Measurements from ENCODE around the gene NFXL1. TPM values are rescaled to one million over a fixed set of nuclear protein-coding genes. Genes with fewer than 3 reads are reported as not detected.

NFXL1 gene
- polyA plus RNA-seq, 1 donor (not counting 4 experiments of a cell fraction or from before 2014, with no cell fraction given) = 16.5 TPM

DNA sequence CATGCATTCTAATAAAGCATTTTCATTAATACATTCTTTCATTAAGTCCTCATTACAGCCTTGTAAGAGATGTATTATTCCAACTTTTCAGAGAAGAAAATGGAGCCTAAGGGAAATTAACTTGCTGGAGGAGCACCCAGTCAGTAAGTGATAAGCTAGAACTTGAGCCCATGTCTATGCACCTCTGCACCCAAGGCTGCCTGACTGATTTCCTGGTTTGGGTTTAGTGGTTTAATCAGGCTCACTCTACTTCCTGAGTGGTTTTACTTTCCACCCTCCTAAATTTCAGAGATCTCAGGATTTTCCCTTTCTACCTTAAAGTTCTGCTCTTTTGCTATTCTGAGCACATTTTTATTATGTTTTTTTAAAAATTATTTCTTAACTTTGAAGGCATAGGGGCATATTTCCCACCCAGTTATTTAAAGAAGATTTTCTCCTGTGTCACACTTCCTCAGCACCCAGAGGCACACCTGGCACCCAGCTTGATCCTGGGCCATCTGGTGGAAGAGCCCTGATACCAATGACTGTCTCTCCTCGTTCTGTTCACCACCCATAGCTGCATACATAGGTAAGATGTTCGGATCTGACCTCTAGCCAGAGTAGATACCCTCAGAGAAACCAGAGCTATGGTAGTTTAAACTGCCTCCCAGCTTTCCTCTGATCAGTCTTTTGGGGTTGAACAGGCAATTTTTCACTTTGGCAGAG is 86.9 kb downstream of the NFXL1 start:
- H3K9me1 ChIP-seq (ENCODE audit: control insufficient read depth, extremely low read depth, insufficient read depth, low read length) = no peaks in the 10 kb centered on the region
- H3K9me3 ChIP-seq (ENCODE audit: control insufficient read depth, low read depth, low read length) = no peaks in the 10 kb centered on the region
- H3K27me3 ChIP-seq (ENCODE audit: control insufficient read depth, extremely low read depth, insufficient read depth, low read length) = no peaks in the 10 kb centered on the region
- DNase-seq (ENCODE audit: low read depth, low spot score) = no peak
- FAIRE-seq = no peak
- TF ChIP-seq EZH2 (IDR thresholded peaks at IDR 0.05; ENCODE audit: low read length) = no peak
- TF ChIP-seq, protein P1, sequence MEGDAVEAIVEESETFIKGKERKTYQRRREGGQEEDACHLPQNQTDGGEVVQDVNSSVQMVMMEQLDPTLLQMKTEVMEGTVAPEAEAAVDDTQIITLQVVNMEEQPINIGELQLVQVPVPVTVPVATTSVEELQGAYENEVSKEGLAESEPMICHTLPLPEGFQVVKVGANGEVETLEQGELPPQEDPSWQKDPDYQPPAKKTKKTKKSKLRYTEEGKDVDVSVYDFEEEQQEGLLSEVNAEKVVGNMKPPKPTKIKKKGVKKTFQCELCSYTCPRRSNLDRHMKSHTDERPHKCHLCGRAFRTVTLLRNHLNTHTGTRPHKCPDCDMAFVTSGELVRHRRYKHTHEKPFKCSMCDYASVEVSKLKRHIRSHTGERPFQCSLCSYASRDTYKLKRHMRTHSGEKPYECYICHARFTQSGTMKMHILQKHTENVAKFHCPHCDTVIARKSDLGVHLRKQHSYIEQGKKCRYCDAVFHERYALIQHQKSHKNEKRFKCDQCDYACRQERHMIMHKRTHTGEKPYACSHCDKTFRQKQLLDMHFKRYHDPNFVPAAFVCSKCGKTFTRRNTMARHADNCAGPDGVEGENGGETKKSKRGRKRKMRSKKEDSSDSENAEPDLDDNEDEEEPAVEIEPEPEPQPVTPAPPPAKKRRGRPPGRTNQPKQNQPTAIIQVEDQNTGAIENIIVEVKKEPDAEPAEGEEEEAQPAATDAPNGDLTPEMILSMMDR (optimal IDR thresholded peaks at IDR 0.05 in 1 of 3, IDR thresholded peaks at IDR 0.05 in 1 of 3, conservative IDR thresholded peaks at IDR 0.05 in 1 of 3; ENCODE audit: extremely low read depth in 1 of 3, insufficient read depth in 2 of 3, low read length in 3 of 3) = no peak
- no peaks in the 10 kb centered on the region for H3K36me3 ChIP-seq (ENCODE audit: control insufficient read depth in 2 of 2, extremely low read depth in 1 of 2, insufficient read depth in 2 of 2, low read length in 2 of 2)
- H3K27ac ChIP-seq (ENCODE audit: control insufficient read depth, insufficient read depth, low read length) = no peak overlapping the region
- H2AFZ ChIP-seq (ENCODE audit: control insufficient read depth, low read length) = no peak overlapping the region
- no peak overlapping the region for H3K4me3 ChIP-seq (ENCODE audit: control insufficient read depth in 2 of 3, extremely low read depth in 1 of 3, insufficient read depth in 2 of 3, low read depth in 1 of 3, low read length in 3 of 3)
- dilution Hi-C loops (cut with MboI; ENCODE audit: extremely low pct_ligation_motif_present, low sequenced_read_pairs) = no loop called here
- H3K4me1 ChIP-seq (ENCODE audit: control insufficient read depth, extremely low read depth, insufficient read depth, low read length) = no peaks in the 10 kb centered on the region
- no peaks in the 10 kb centered on the region for H3K79me2 ChIP-seq (ENCODE audit: control insufficient read depth, insufficient read depth, low read length)
- no peaks in the 10 kb centered on the region for H4K20me1 ChIP-seq (ENCODE audit: control insufficient read depth, extremely low read depth, insufficient read depth, low read length)
- H3K4me2 ChIP-seq (ENCODE audit: control insufficient read depth, extremely low read depth, insufficient read depth, low read depth, low read length) = no peak overlapping the region
- no peak overlapping the region for H3K9ac ChIP-seq (ENCODE audit: control insufficient read depth, extremely low read depth, insufficient read depth, low read length)

DNA sequence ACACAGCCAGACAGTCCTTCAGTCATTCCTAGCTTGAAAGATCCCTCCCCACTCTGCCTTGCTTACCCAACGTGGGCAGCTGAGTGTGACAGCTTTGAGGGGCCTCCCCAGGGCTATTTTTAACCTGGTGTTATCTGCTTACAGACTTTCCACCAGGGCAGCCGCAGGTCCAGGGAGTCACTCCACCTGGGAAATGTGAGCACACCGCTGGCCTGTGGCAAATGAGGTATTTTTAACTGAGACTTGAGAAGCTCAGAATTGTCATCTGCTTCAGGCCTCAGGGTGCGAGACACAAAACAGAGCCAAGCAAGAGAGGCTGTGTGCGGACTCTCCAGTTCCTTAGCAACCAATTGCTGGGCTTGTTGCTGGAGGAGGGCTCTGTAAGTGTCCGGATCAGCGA is 89.5 kb downstream of the NFXL1 start:
- dilution Hi-C loops (cut with MboI; ENCODE audit: extremely low pct_ligation_motif_present, low sequenced_read_pairs) = no loop called here
- no peaks in the 10 kb centered on the region for H4K20me1 ChIP-seq (ENCODE audit: control insufficient read depth, extremely low read depth, insufficient read depth, low read length)
- H3K79me2 ChIP-seq (ENCODE audit: control insufficient read depth, insufficient read depth, low read length) = no peaks in the 10 kb centered on the region
- no peaks in the 10 kb centered on the region for H3K9me1 ChIP-seq (ENCODE audit: control insufficient read depth, extremely low read depth, insufficient read depth, low read length)
- no peaks in the 10 kb centered on the region for H3K27me3 ChIP-seq (ENCODE audit: control insufficient read depth, extremely low read depth, insufficient read depth, low read length)
- no peak overlapping the region for H3K4me2 ChIP-seq (ENCODE audit: control insufficient read depth, extremely low read depth, insufficient read depth, low read depth, low read length)
- no peaks in the 10 kb centered on the region for H3K4me1 ChIP-seq (ENCODE audit: control insufficient read depth, extremely low read depth, insufficient read depth, low read length)
- no peak overlapping the region for H3K9ac ChIP-seq (ENCODE audit: control insufficient read depth, extremely low read depth, insufficient read depth, low read length)
- DNase-seq (ENCODE audit: low read depth, low spot score) (no peak), FAIRE-seq (no peak)
- H3K36me3 ChIP-seq (ENCODE audit: control insufficient read depth in 2 of 2, extremely low read depth in 1 of 2, insufficient read depth in 2 of 2, low read length in 2 of 2) = no peaks in the 10 kb centered on the region
- H3K27ac ChIP-seq (ENCODE audit: control insufficient read depth, insufficient read depth, low read length) = no peak overlapping the region
- H2AFZ ChIP-seq (ENCODE audit: control insufficient read depth, low read length) = no peak overlapping the region
- TF ChIP-seq, protein P1 (optimal IDR thresholded peaks at IDR 0.05 in 1 of 3, IDR thresholded peaks at IDR 0.05 in 1 of 3, conservative IDR thresholded peaks at IDR 0.05 in 1 of 3; ENCODE audit: extremely low read depth in 1 of 3, insufficient read depth in 2 of 3, low read length in 3 of 3) = no peak
- TF ChIP-seq EZH2 (IDR thresholded peaks at IDR 0.05; ENCODE audit: low read length) = no peak
- H3K9me3 ChIP-seq (ENCODE audit: control insufficient read depth, low read depth, low read length) = no peaks in the 10 kb centered on the region
- no peak overlapping the region for H3K4me3 ChIP-seq (ENCODE audit: control insufficient read depth in 2 of 3, extremely low read depth in 1 of 3, insufficient read depth in 2 of 3, low read depth in 1 of 3, low read length in 3 of 3)
